CD4-positive, alpha-beta T cell (primary cell): ENCODE data around the gene AMFR. TPM values are rescaled to one million over a fixed set of nuclear protein-coding genes. Genes with fewer than 3 reads are reported as not detected.

Experiments
- ATAC-seq: fragments of 200-7000 bp; cut with Tn5 transposase; one replicate; pipeline ENCODE4 v1.10.0; 2022; ENCODE audit warnings: mild to moderate bottlenecking; ENCODE audit not compliant: poor library complexity
- CTCF ChIA-PET: fragments of 350-600 bp; sonication (Branson Sonifier 250); formaldehyde crosslinking; loops from one replicate; lab custom pipeline; 2021; ENCODE audit warnings: antibody characterized with exemption, inconsistent platforms; lab: Charles Lee
- POLR2A ChIA-PET: fragments of 350-600 bp; sonication (Branson Sonifier 250); formaldehyde crosslinking; loops from one replicate; lab custom pipeline; 2021; ENCODE audit warnings: antibody characterized with exemption, inconsistent platforms; lab: Charles Lee
- DNase-seq, 14 experiments: peaks; one replicate each; pipeline ENCODE4 v3.0.0-alpha.2; 2013 to 2020; ENCODE audit warnings: mixed read lengths in 2 of 14
- H3K27ac ChIP-seq, 2 donors: one replicate each; pipeline versions ENCODE4 v1.5.1 to v1.7.0; 2013; ENCODE audit warnings: low read length in 2 of 2, low read depth in 1 of 2, mild to moderate bottlenecking in 1 of 2
- H3K27me3 ChIP-seq, 2 experiments: 1 replicate in 1 of 2; 2 replicates in 1 of 2; pipeline versions ENCODE4 v1.6.1 to v1.7.0; 2013; ENCODE audit warnings: low read length in 2 of 2, control low read depth in 1 of 2, mild to moderate bottlenecking in 1 of 2, moderate library complexity in 1 of 2; ENCODE audit not compliant: insufficient read depth in 2 of 2, control insufficient read depth in 1 of 2
- H3K36me3 ChIP-seq: one replicate; pipeline ENCODE4 v1.6.1; 2013; ENCODE audit warnings: low read length, control low read depth; ENCODE audit not compliant: insufficient read depth
- H3K4me1 ChIP-seq: one replicate; pipeline ENCODE4 v1.6.1; 2013; ENCODE audit warnings: low read length, control low read depth; ENCODE audit not compliant: insufficient read depth
- H3K4me3 ChIP-seq: one replicate; pipeline ENCODE4 v1.5.1; 2013; ENCODE audit warnings: mild to moderate bottlenecking, low read length, moderate library complexity
- H3K9me3 ChIP-seq, 2 experiments: 1 replicate in 1 of 2; 2 replicates in 1 of 2; pipeline versions ENCODE4 v1.6.1 to v1.7.0; 2013; ENCODE audit warnings: low read length in 2 of 2, mild to moderate bottlenecking in 2 of 2, control low read depth in 1 of 2, moderate library complexity in 1 of 2; ENCODE audit not compliant: control insufficient read depth in 1 of 2, insufficient read depth in 1 of 2
- H3K27ac Mint-ChIP-seq: one replicate; pipeline ENCODE4 v1.8.0; 2020; ENCODE audit warnings: mixed read lengths
- H3K27me3 Mint-ChIP-seq: one replicate; pipeline ENCODE4 v1.8.0; 2021; ENCODE audit warnings: mixed read lengths
- H3K36me3 Mint-ChIP-seq: one replicate; pipeline ENCODE4 v1.8.0; 2021; ENCODE audit warnings: low read depth, mixed read lengths
- H3K4me1 Mint-ChIP-seq: one replicate; pipeline ENCODE4 v1.8.0; 2021; ENCODE audit warnings: low read depth, mixed read lengths
- H3K4me3 Mint-ChIP-seq: one replicate; pipeline ENCODE4 v1.8.0; 2020; ENCODE audit warnings: mild to moderate bottlenecking, mixed read lengths
- H3K9me3 Mint-ChIP-seq: one replicate; pipeline ENCODE4 v1.8.0; 2020; ENCODE audit warnings: mixed read lengths
- CTCF ChIP-seq: fragments of 200-600 bp; IDR thresholded peaks from one replicate; pipeline ENCODE4 v1.8.0; 2022; ENCODE audit warnings: antibody characterized with exemption, mild to moderate bottlenecking
- intact Hi-C, 2 experiments: fragments of 100-400 bp; cut with DNase I in 1 of 2; cut with micrococcal nuclease in 1 of 2; formaldehyde crosslinking; loops; one replicate each; pipeline versions ENCODE4 v1.15.1 to v1.9.0; 2023 to 2025; cut with DNase I, micrococcal nuclease
- total RNA-seq, 174 experiments: library from RNA in 2 of 174; stranded (reverse) in 2 of 174; gene quantifications; one replicate each; pipeline ENCODE4 v1.2.3 and lab custom pipeline; 2021 to 2026

The AMFR gene
- total RNA-seq, 2 experiments from 2014 or later = 79.2 to 83.8 TPM

GRCh38 chr16:56373003-56373402 is 52.3 kb downstream of the AMFR start:
- ATAC-seq (no peak), DNase-seq (no peak)
- TF ChIP-seq CTCF = no peak
- Mint-ChIP-seq H3K27ac (no peak overlapping the region), H3K9me3 (no peaks in the 10 kb centered on the region), H3K36me3 (peaks cover 80% of the 10 kb centered on the region), H3K4me3 (no peak overlapping the region), H3K4me1 (peaks cover 16% of the 10 kb centered on the region), H3K27me3 (no peaks in the 10 kb centered on the region)
- H3K27ac ChIP-seq = no peak overlapping the region
- ChIA-PET CTCF (no interaction called here), POLR2A (no interaction called here)
- H3K9me3 ChIP-seq = no peaks in the 10 kb centered on the region
- H3K4me3 ChIP-seq = no peak overlapping the region
- peaks cover 26% of the 10 kb centered on the region for H3K36me3 ChIP-seq
- peaks cover 16% of the 10 kb centered on the region for H3K4me1 ChIP-seq
- intact Hi-C loops = no loop called here
- no peaks in the 10 kb centered on the region for H3K27me3 ChIP-seq

GRCh38 chr16:56372013-56372634 is 53.2 kb downstream of the AMFR start:
- TF ChIP-seq CTCF = no peak
- Histone ChIP-seq H3K9me3 (no peaks in the 10 kb centered on the region), H3K27me3 (no peaks in the 10 kb centered on the region), H3K4me3 (no peak overlapping the region), H3K36me3 (peaks cover 35% of the 10 kb centered on the region), H3K4me1 (peaks cover 16% of the 10 kb centered on the region), H3K27ac (no peak overlapping the region)
- intact Hi-C loops = no loop called here
- ChIA-PET POLR2A (no interaction called here), CTCF (no interaction called here)
- Mint-ChIP-seq H3K27ac (peak overlapping the region; percentile 25), H3K36me3 (peaks cover 80% of the 10 kb centered on the region), H3K27me3 (no peaks in the 10 kb centered on the region), H3K9me3 (no peaks in the 10 kb centered on the region), H3K4me3 (peak overlapping the region; percentile 1), H3K4me1 (peaks cover 16% of the 10 kb centered on the region)
- DNase-seq = peak in 3 of 14 experiments; percentile 4 to 24 (median 18)
- peak; percentile 82 for ATAC-seq

GRCh38 chr16:56371660-56371937 is 53.7 kb downstream of the AMFR start:
- peak overlapping the region; percentile 25 for H3K27ac Mint-ChIP-seq
- H3K9me3 Mint-ChIP-seq = no peaks in the 10 kb centered on the region
- H3K36me3 Mint-ChIP-seq = peaks cover 80% of the 10 kb centered on the region

More at GRCh38 chr16:56371660-56371937, 53.7 kb downstream of the AMFR start:
- no peaks in the 10 kb centered on the region for H3K9me3 ChIP-seq
- H3K27ac ChIP-seq = no peak overlapping the region
- Mint-ChIP-seq H3K4me3 (no peak overlapping the region), H3K4me1 (peaks cover 16% of the 10 kb centered on the region), H3K27me3 (no peaks in the 10 kb centered on the region)
- TF ChIP-seq CTCF = no peak
- intact Hi-C loops = no loop called here
- ChIA-PET CTCF (interaction anchor here (0.6 kb wide), 1 partner anchor 12 kb away, joined by 4 read pairs; no protein-coding TSS in a partner anchor), POLR2A (interaction anchor here (1.3 kb wide), 1 partner anchor 10 kb away, joined by 3 read pairs; no protein-coding TSS in a partner anchor)
- ATAC-seq (no peak), DNase-seq (no peak)
- peaks cover 40% of the 10 kb centered on the region for H3K36me3 ChIP-seq
- peaks cover 16% of the 10 kb centered on the region for H3K4me1 ChIP-seq
- H3K27me3 ChIP-seq = no peaks in the 10 kb centered on the region
- no peak overlapping the region for H3K4me3 ChIP-seq
